ENCODE results near the gene FBXO31. TPM values are rescaled to one million over a fixed set of nuclear protein-coding genes. Genes with fewer than 3 reads are reported as not detected.
A peak's percentile ranks its signal among the peaks of the same experiment; 100 is the strongest.

FBXO31 gene
- total and polyA plus RNA-seq, 9 of the 15 experiments (the other 6 are each of a cell fraction or from before 2014, with no cell fraction given) = 0.18 to 33.3 (median 10.9) TPM

GRCh38 chr16:87336434-87337240 is 46.9 kb downstream of the FBXO31 start:
- no peak overlapping the region for H3K4me3 ChIP-seq
- H3K36me3 ChIP-seq (ENCODE audit: control insufficient read depth, insufficient read depth, low read length) = peaks cover 68% of the 10 kb centered on the region; the same call in 2 of the 3 replicates
- no peak for DNase-seq (ENCODE audit: extremely low read depth in 1 of 4, low spot score in 3 of 4)
- TF ChIP-seq POLR2G (IDR thresholded peaks at IDR 0.05; ENCODE audit: low read depth, low read length) = 0 out of 2 replicates have a peak, but pooled peaks have one; percentile 25
- TF ChIP-seq TCF7 (IDR thresholded peaks at IDR 0.05; ENCODE audit: borderline replicate concordance) = no peak
- TF ChIP-seq VEZF1 (CRISPR knock-in tag; IDR thresholded peaks at IDR 0.05) = no peak
- no peaks in the 10 kb centered on the region for H3K27me3 ChIP-seq (ENCODE audit: control insufficient read depth in 2 of 2, insufficient read depth in 2 of 2, low read length in 2 of 2)
- no peak overlapping the region for H3K4me2 ChIP-seq (ENCODE audit: insufficient read depth, low read length)
- CTCF ChIA-PET (ENCODE audit: low intra/inter-chr PET ratio) = no interaction called here
- WGBS (ENCODE audit: insufficient coverage, low coverage, missing lambda C conversion rate) = 89% methylated on average over 19 of the region's 19 CpGs
- no TSS peak for BruUV-seq (replicated peaks)
- no peaks in the 10 kb centered on the region for H3K9me1 ChIP-seq (ENCODE audit: control insufficient read depth, insufficient read depth, low read length)
- H3K9ac ChIP-seq (ENCODE audit: insufficient read depth in 1 of 2, low read depth in 2 of 2, low read length in 2 of 2) = no peak overlapping the region
- peaks cover 0 to 8% of the 10 kb centered on the region in 2 experiments; a peak in 1 of 5 replicates for H3K4me1 ChIP-seq (replicated peaks in 1 of 2; ENCODE audit: control insufficient read depth in 2 of 2, insufficient read depth in 2 of 2, low read length in 2 of 2)
- H3K79me2 ChIP-seq (ENCODE audit: control insufficient read depth, insufficient read depth, low read length) = no peaks in the 10 kb centered on the region
- no peaks in the 10 kb centered on the region for H3K9me3 ChIP-seq (replicated peaks; ENCODE audit: control insufficient read depth, insufficient read depth, low read depth, low read length)
- H4K20me1 ChIP-seq (replicated peaks; ENCODE audit: control insufficient read depth, insufficient read depth, low read length) = peaks cover 4% of the 10 kb centered on the region
- in situ Hi-C loops (cut with MboI) (no loop called here), intact Hi-C loops (cut with micrococcal nuclease) (no loop called here)
- H2AFZ ChIP-seq (ENCODE audit: low read depth, low read length) = no peak overlapping the region
- H3K27ac ChIP-seq (ENCODE audit: extremely low read depth, low read depth, low read length) = no peak overlapping the region
- no peak for ATAC-seq
- no peak for FAIRE-seq
- POLR2A ChIA-PET = interaction anchor here (1.1 kb wide), 1 partner anchor 48 kb away, joined by 3 read pairs; no protein-coding TSS in a partner anchor

Measured in K562 (cell line).